NCI-H128 (cell line): ENCODE measurements around the gene SIAE.
"Not testable (repeated sequence)": the region's sequence is repeated elsewhere in the genome, so short reads cannot be mapped to it uniquely, and the experiment has no call there.

Experiments used
- DNase-seq: peaks from one replicate; lab custom pipeline; 2025; ENCODE audit not compliant: unreplicated experiment; lab: John Stamatoyannopoulos, UW

SIAE gene

DNA sequence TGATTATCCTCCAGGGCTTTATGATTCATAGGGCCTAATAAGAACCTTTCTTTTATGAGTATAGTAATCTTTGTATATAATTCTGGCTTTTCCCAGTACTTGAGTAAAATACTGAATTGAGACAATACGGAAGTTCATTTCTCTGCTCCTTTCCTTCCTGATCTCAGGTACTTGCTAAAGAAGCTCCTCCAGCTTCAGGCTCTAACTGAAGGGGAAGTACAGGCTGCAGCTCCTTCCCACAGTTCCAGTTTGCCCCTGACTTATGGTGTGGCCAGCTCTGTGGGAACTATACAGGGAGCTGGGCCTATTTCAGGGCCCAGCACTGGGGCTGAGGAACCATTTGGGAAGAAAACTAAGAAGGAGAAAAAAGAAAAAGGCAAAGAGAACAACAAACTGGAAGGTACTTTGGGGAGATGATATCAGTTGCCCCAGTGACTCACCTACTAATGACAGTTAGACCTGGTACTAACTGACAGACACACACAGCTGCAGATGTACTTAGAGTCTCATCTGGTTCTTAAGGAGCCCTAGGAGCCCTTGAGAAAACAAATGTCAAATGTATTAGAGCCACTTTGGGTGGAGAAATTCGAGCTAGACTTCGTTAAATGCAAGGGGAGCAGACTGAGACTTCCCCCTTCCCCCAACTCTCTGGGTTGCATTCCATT is 47.9 kb downstream of the SIAE start:
- DNase-seq = no peak

DNA sequence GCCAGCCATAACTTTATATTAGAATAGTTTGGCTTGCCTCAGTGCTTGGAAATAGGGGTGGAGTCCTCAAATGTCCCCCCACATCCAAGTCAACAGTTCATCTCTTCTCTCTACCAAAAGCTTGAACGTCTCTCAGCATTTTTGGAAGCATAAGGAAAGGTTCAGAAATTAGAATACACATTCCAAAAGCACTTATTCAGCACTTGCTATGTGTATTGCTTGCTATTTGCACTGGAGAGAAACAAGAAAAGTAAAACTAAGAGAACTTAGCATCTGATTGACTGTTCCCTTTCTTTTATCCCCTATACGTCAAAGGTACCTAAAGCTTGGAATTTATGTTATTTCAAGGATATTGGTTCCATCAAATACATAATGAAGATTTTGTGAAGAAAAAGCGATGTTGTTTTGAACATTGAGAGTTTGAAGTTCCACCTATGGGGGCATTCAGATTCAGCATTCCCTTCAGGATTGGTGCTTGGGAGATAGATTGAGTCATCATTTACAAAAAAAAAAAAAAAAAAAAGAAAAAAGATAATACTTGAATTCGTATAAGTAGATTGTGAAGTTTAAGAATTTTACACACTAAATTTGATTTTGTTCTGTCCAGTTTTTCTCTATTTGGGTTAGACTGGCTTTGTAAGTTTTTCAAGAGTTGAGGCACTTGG is 49.5 kb downstream of the SIAE start:
- DNase-seq = no peak

DNA sequence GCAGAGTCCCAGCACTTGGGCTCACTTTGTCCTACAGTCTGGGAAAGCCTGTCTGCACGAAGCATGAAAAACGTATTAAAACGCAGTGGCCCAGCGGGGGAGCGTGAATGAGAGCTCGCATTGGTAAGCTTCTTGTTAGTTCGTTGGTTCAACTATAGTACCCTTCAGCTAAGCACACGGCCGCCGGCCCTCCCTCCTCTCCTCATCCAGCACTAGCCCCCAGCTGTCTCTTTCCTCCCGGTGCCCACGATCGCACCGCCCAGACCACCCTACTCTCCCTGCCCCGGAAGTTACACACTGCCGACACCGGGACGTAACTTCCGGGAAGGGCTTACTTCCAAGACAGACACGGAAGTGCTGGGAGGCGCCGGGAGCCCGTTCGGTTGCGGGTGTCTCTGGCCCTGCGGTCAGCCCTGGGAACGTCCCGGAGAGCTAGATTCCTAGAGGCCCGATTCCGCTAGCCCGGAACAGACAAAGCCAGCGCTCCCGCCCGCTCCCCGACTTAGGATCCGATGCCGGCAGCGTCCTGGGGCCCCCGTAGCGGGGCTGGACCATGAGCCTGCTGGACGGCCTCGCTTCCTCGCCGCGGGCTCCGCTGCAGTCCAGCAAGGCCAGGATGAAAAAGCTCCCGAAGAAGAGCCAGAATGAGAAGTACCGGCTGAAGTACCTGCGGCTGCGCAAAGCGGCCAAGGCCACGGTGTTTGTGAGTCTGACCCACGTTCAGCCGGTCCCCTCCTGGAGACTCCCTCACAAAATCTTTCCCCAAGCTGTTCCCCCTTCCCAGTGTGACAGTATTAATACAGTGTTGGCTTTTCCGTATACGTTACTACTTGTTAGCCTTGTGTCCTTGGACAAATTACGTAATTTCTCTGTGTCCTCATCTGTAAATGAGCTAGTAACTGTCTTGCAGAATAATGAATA is 50.7 kb downstream of the SIAE start, which contains the start of gene TBRG1:
Gene TBRG1 (plus strand): TSS at position 334 of the 921 bp plus-strand sequence. CDS start 220 bp downstream, at position 554.
- peak; percentile 52 for DNase-seq

DNA sequence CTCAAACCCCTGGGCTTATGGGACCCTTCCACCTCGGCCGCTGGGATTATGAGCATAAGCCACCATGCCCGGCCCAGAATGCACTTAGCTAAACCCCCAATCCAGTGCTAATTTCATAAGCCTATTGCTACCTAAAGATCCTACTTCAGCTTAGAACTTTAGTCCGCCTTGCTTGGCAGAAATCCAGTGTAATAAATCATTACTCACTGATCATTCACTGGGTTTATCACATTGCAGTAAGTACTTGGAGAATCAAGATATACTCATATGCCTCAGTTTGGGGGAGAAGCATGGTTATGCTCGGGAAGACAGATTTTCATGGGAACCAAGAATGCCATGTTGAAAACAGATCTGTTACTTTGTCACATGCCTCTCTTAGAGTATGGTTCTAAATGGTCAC is 54.7 kb downstream of the SIAE start:
- no peak for DNase-seq

DNA sequence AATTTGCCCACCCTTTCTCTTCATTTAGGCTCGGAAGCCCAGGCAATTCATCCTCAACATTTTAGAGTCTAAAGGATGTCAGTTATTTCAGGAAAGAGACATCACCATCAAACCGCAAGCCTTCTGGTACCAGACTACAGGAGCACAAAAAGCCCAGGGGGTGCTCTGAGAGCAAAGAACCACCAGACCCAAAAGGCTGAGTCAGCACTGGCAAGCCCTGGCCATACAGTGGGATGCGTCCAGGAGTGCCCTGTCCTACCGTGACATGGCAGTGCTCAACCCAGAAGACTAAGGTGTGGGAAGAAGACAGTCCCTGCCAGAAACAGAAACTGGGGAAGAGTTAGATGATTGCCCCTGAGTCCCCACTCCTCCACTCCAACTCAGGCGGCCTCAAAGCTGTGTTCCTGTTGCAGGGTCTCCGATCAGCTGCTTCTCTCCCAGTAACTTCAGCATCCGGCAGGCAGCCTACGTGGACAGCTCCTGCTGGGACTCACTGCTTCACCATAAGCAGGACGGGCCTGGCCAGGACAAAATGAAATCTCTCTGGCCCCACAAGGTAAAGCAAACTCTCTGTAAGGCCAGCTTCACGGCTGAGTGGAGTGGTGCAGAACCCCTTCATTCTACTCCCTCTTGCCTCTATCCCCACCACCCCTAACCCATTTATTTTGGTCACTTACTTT is 60.8 kb downstream of the SIAE start:
- no peak for DNase-seq

DNA sequence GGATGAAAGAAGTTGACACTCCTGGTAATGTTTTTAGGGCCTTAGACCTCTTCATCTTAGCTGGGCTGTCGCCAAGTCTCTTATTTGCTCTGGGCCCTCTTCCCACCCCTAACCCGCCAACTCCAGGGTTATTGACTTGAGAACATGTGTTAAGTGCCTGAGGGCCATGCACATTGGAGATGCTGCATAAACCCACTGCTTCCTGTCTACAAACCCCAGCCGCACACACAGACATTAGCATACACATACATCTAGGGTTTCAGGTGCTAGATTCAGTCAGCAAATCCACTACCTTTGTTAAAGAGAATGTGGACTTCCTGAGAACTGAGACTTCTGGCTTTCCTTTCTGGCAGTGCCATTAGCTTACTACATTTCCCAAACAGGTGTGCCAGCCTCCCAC is 61.5 kb downstream of the SIAE start:
- no peak for DNase-seq

DNA sequence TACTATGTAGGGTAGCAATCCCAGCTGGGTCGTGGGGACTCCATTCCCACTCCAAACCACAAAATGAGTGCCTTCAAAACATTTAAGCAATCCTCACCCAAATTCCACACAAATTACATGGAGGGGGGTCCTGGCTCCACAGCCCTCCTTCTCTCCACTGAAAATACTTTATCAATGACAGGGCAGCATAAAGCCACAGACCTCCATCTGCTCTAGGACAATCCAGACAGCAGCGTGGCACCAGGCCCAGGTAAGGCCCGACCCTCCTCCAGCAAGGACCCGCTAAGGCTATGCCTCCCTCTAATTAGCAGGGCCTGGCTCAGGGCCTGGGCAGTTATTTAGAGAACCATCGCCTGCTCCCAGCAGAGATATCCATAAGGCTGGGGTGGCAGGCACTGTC is 62.5 kb downstream of the SIAE start, which contains the start of gene PANX3:
Gene PANX3 (plus strand): TSS at position 365 of the 400 bp plus-strand sequence. CDS start 129 bp downstream, outside the sequence.
- DNase-seq = no peak

DNA sequence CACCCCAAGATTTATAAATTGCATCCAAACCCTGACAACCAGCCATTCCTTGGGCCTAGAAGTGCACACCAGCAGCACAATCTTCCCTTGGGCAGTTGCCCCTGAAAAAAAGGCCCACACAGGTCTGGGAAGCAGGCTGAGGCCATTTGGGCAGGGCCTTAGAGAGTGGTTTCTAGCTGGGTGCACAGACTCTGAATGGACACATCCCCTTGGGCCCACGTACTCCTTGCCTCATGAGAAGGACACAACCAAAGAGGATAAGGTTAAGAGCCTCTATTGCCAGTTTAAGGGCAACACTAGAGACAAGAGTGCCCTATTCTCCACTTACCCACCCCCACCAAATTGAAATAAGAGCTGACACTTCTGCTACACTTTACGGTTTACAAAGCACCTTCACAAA is 63.2 kb downstream of the SIAE start:
- no peak for DNase-seq

DNA sequence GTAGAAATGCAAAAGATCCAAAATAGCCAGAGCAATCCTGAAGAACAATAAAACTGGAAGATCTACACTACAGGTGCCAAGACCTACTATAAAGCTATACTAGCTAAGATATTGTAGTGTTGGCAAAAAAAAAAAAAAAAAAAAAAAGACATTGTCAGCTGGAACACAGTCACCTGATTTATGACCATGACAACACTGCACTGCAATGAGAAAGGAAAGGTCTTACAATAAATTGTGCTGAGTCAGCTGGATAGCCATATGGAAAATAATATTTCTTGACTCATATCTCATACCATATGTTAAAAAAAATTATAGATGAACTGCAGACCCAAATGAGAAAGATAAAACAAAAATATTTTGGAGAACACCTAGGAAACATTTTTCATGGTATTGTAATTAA is 65.4 kb downstream of the SIAE start:
- DNase-seq = no peak

DNA sequence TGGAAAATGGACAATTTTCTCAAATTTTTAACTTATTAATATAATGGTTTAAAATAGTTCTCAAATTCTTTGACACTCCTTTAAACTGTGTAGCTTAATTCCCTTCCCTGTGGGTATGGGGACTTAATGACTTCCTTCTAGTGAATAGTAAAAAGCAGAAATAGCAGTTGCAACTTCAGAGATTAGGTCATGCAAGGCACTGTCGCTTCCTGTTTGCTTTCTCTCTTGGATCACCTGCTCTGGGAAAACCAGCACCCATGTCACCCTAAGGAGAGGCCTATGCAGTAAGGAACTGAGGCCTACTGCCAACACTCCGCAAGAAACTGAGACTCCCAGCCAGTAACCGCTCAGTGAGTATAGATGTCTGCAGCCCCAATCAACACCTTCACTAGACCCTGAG is 67.8 kb downstream of the SIAE start:
- DNase-seq = no peak

DNA sequence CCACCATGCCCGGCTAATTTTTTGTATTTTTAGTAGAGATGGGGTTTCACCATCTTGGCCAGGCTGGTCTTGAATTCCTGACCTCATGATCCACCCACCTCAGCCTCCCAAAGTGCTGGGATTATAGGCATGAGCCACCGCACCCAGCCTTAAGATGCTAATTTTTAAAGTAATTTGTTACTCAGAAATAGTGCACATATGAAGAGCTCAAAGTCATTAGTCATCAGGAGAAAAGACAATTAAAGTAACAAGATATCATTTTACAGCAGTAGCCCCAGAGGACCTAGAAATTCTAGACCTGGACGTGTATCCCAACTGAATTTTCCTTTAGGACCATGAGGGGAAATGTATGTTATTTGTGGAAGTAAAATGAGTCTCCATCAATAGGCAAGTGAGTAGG is 70.8 kb downstream of the SIAE start:
- DNase-seq = not testable (repeated sequence)

DNA sequence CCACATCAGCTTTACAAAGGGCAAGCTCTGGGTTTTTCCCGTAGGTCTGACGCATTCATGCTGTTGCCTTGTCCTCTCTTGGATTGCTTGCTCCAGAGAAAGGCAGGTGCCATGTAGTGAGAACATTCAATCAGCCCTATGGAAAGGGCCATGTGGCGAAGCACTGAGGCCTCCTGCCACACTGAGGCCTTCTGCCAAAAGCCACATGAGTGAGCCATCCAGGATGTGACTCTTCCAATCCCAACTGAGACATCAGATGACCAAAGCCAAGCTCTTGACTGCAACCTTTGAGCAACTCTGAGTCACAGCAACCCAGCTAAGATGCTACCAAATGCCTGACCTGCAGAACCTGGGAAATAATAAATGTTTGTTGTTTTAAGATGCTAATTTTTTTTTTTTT is 71.3 kb downstream of the SIAE start:
- DNase-seq = no peak

DNA sequence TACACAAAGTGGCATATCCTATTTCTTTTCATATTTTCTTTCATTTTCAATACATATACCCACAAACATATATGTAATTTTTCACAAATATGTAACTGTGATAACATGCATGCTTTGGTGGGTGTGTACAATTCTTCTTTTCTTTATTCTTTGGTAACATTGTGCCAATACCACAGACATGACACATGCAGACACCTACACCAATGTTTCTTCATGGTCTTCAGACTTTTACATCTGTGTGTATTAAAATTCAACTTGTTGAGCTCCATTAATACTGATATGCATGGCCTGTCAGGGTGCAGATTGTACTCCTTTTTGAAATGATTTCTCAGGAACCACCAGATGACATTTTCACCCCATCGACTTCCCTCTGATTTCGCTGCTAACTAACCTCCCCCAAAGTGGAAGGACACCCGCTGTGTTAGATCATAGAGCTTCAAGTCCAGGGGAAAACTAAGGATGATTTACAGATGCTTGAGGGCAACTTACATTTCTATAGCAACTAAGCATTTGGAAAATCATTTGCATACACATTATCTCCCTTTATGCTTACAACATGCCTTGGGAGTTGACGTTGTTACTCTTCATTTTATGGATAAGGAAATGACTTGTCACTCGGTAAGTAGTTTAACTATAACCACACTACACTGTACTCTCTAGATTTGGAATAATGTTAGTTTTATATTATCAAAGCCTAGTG is 72.8 kb downstream of the SIAE start:
- DNase-seq = no peak

DNA sequence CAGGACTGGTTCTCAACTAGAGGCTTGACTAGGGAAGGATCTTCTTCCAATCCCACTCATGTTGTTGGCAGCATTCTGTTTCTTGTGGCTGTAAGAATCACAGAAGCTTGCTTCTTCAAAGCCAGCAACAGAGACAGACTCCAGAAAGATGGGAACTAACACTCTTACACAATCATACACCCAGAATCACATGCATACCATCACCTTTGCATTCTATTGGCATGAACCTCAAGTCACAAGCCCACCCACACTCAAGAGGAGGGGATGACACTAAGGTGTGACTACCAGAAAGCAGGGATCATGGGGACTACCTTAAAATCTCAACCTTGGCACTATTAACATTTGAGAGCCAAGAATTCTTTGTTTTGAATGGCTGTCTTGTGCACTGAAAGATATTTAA is 75.9 kb downstream of the SIAE start:
- DNase-seq = no peak

DNA sequence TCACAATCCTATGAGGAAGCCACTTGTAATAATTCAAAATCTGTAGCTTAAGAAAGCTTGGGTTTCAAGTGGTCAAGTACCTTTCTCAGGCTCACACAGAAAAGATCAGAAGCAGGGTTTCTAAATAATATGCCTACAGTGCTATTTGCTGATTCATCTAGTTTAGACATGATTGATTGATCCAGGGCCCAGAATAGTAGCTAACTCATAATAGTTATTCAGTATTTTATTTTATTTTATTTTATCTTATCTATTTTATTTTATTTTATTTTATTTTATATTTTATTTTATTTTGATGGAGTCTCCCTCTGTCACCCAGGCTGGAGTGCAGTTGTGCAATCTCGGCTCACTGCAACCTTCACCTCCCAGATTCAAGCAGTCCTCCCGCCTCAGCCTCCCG is 78.2 kb downstream of the SIAE start:
- no peak for DNase-seq

DNA sequence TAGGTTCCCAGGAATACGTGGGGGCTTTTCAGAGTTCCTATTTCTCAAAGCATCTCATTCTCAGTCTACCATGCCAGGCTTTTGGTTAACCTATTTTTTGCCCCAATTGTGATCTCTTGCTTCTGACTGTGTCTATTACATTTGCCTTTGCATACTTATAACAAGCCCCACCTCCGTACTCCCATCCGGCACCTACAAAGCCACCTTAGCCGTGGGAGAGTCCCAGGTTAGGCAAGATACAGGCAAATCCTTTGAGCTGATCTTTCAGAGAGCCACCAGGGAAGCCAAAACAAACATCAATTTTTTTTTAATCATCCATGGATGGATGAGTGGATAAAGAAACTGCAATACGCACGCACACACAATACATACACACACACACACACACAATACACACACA is 80.9 kb downstream of the SIAE start:
- no peak for DNase-seq

DNA sequence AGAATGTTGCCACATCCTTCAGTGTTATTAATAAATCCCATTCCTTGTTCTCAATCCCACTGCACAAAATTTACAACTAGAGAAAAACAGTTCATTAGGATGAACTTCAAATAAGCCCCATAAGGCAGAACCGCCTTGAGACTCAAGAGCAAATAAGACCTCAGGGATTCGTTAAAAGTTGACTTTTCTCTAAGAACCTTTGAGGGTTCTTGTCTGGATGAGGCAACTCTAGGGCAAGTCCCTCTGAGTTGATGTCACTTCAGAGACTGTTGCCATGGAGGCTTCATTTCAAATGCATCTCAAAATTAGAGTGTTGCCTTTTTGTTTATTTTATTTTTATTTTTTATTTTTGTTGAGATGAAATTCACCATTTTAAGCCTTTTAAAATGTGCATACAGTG is 82.1 kb downstream of the SIAE start:
- DNase-seq = no peak

DNA sequence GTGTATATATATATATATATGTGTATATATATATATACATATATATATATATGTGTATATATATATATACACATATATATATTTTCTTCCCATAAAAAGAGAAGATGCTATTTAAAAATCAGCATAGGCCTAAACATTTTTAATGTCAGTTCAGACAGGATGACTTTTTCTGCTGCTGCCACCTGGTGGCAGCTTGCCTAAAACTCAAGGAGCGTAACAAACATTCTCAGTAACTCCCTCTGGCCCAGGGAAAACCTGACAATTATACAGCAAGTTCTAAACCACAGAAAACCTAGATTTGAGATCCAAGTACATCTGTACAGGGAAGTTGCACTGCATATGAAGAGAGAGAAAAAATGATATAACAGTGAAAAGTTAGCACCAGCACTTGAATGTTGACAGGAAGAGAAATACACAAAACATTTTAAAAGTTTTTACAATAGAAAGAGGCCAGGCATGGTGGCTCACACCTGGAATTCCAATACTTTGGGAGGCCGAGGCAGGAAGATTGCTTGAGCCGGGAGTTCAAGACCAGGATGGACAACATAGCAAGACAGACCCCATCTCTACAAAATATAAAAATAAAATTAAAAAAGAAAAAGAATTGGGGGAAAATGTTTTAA is 87.2 kb downstream of the SIAE start:
- DNase-seq = no peak

DNA sequence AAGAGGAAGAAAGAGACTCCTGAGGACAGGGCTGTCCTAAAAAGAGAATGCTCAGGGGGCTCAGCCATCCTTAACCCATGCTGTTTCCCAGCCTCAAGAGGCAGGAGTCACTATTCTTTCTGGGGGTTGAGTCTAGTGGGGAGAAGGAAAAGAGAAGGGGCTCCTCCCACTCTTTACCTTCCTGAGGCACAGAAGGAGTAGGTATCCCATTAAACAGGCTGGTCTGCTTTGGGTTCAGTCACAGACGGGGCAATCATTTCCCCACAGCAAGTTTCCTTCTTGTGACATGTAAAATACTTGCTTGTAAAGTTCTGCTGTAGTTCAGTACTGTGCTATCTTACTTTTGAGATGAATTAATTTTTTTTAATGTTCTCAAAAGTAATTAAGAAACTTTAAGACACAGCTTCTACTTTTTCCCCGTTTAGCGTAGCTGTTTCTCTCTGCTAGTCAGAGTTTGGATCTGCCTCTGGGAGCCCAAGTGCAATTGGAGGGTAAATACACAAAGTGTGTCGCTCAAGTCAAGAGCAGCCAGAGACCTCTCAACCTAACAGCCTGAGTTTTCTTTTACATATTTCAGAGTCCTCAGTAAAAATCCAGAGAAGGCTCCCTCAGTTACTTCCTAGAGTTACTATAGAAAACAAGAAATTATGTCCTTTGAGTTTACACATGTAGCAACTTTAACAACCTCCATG is 88.7 kb downstream of the SIAE start:
- DNase-seq = no peak

DNA sequence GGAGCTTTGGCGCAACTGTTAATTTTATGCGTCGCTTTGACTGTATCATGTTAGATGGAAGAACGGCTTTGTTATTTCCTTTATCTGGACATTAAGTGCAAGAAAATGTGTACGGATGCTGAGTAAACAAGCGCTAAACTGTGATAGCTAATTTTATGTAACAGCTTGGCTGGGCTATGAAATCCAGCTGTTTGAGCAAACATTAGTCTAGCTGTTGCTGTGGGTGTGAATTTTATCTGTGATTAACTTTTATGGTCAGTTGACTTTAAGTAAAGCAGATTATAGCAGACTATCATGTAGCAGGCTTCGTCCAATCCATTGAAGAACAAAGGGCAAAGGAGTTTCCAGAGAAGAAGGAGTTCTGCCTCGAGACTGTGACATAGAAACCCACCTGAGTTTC is 89.8 kb downstream of the SIAE start:
- DNase-seq = no peak
